IMR-90 (cell line): Measurements from ENCODE around the gene NHEJ1. TPM values are rescaled to one million over a fixed set of nuclear protein-coding genes. Genes with fewer than 3 reads are reported as not detected.
A peak's percentile ranks its signal among the peaks of the same experiment; 100 is the strongest.

Source experiments
- ATAC-seq: fragments of 200-7000 bp; cut with Tn5 transposase; 2 replicates; pipeline ENCODE4 v1.9.1; 2020; ENCODE audit warnings: low read depth, mild to moderate bottlenecking, moderate library complexity
- BruUV-seq: library from RNA; stranded (reverse); fragments of 400-500 nt; replicated peaks from 2 replicates; lab custom pipeline; 2021; lab: Mats Ljungman, UMichigan
- CTCF ChIA-PET: fragments of 300-600 bp; formaldehyde crosslinking; extraction: SDS; loops from one replicate; lab custom pipeline; 2021; ENCODE audit warnings: antibody characterized with exemption; lab: Yijun Ruan, JAX
- POLR2A ChIA-PET: fragments of 300-600 bp; sonication (Branson Sonifier 250); formaldehyde crosslinking; loops from one replicate; lab custom pipeline; 2022; ENCODE audit warnings: antibody characterized with exemption; ENCODE audit not compliant: unreplicated experiment; lab: Charles Lee
- DNase-seq: peaks from one replicate; pipeline ENCODE4 v3.0.0; 2013
- H2AFZ ChIP-seq: replicated peaks from 2 replicates; pipeline ENCODE3; 2013; ENCODE audit warnings: low read length, mild to moderate bottlenecking; ENCODE audit not compliant: poor library complexity
- H2AK5ac ChIP-seq: 2 replicates; pipeline ENCODE4 v1.6.1; 2013; ENCODE audit warnings: low read depth, low read length, inconsistent platforms
- H2AK9ac ChIP-seq: replicated peaks from 2 replicates; pipeline ENCODE3; 2013; ENCODE audit warnings: mild to moderate bottlenecking, low read depth, low read length, moderate library complexity; ENCODE audit not compliant: poor library complexity
- H2BK120ac ChIP-seq: 2 replicates; pipeline ENCODE4 v1.6.1; 2013; ENCODE audit warnings: low read depth, low read length, inconsistent platforms
- H2BK15ac ChIP-seq: 3 replicates; pipeline ENCODE4 v1.6.1; 2013; ENCODE audit warnings: low read depth, low read length, inconsistent platforms
- H2BK20ac ChIP-seq: 2 replicates; pipeline ENCODE4 v1.6.1; 2013; ENCODE audit warnings: low read depth, mild to moderate bottlenecking, inconsistent platforms, low read length, moderate library complexity
- H2BK5ac ChIP-seq: 2 replicates; pipeline ENCODE4 v1.6.1; 2013; ENCODE audit warnings: mild to moderate bottlenecking, low read depth, low read length, inconsistent platforms; ENCODE audit not compliant: poor library complexity, severe bottlenecking
- H3K14ac ChIP-seq: replicated peaks from 2 replicates; pipeline ENCODE4 v1.6.1; 2013; ENCODE audit warnings: low read depth, low read length, inconsistent platforms
- H3K18ac ChIP-seq: 2 replicates; pipeline ENCODE4 v1.6.1; 2013; ENCODE audit warnings: low read depth, low read length, control low read depth
- H3K23ac ChIP-seq: 2 replicates; pipeline ENCODE4 v1.6.1; 2013; ENCODE audit warnings: low read depth, low read length, inconsistent platforms
- H3K27ac ChIP-seq: 2 replicates; pipeline ENCODE4 v1.5.1; 2013; ENCODE audit warnings: mild to moderate bottlenecking, control low read depth, low read length; ENCODE audit not compliant: insufficient read depth
- H3K27me3 ChIP-seq: 2 replicates; pipeline ENCODE4 v1.6.1; 2013; ENCODE audit warnings: low read length; ENCODE audit not compliant: control insufficient read depth, insufficient read depth
- H3K36me3 ChIP-seq: 2 replicates; pipeline ENCODE4 v1.6.1; 2013; ENCODE audit warnings: low read length, mixed read lengths; ENCODE audit not compliant: control insufficient read depth, insufficient read depth
- H3K4ac ChIP-seq: 2 replicates; pipeline ENCODE4 v1.6.1; 2013; ENCODE audit warnings: low read depth, low read length, inconsistent platforms
- H3K4me1 ChIP-seq: 2 replicates; pipeline ENCODE4 v1.6.1; 2013; ENCODE audit warnings: low read length, mixed read lengths; ENCODE audit not compliant: control insufficient read depth, insufficient read depth
- H3K4me2 ChIP-seq: 2 replicates; pipeline ENCODE4 v1.6.1; 2013; ENCODE audit warnings: low read depth, mild to moderate bottlenecking, control low read depth, low read length, moderate library complexity
- H3K4me3 ChIP-seq: 2 replicates; pipeline ENCODE4 v1.5.1; 2013; ENCODE audit warnings: low read depth, mild to moderate bottlenecking, control low read depth, low read length, moderate library complexity; ENCODE audit not compliant: insufficient read depth
- H3K56ac ChIP-seq: 2 replicates; pipeline ENCODE4 v1.6.1; 2013; ENCODE audit warnings: low read length, inconsistent platforms; ENCODE audit not compliant: insufficient read depth; ENCODE audit errors: extremely low read depth
- H3K79me1 ChIP-seq, 2 experiments: 2 replicates each; pipeline ENCODE4 v1.6.1; 2013; ENCODE audit warnings: low read length in 2 of 2, inconsistent platforms in 1 of 2, low read depth in 1 of 2
- H3K9ac ChIP-seq: 2 replicates; pipeline ENCODE4 v1.6.1; 2013; ENCODE audit warnings: low read depth, low read length, control low read depth
- H3K9me1 ChIP-seq: 2 replicates; pipeline ENCODE4 v1.6.1; 2013; ENCODE audit warnings: low read length, inconsistent platforms; ENCODE audit not compliant: insufficient read depth
- H3K9me3 ChIP-seq: 2 replicates; pipeline ENCODE4 v1.6.1; 2013; ENCODE audit warnings: low read length; ENCODE audit not compliant: control insufficient read depth, insufficient read depth
- H4K20me1 ChIP-seq: 2 replicates; pipeline ENCODE4 v1.6.1; 2013; ENCODE audit warnings: low read length, inconsistent platforms; ENCODE audit not compliant: insufficient read depth
- H4K5ac ChIP-seq: 2 replicates; pipeline ENCODE4 v1.6.1; 2013; ENCODE audit warnings: mild to moderate bottlenecking, low read depth, low read length, control low read depth
- H4K8ac ChIP-seq, 2 experiments: 2 replicates each; pipeline ENCODE4 v1.6.1; 2013; ENCODE audit warnings: low read depth in 2 of 2, low read length in 2 of 2, control low read depth in 1 of 2, inconsistent platforms in 1 of 2
- H4K91ac ChIP-seq: 2 replicates; pipeline ENCODE4 v1.6.1; 2013; ENCODE audit warnings: low read depth, low read length, inconsistent platforms; ENCODE audit not compliant: insufficient read depth
- MAZ ChIP-seq: IDR thresholded peaks from 2 replicates; pipeline ENCODE4 v1.6.1; 2012; ENCODE audit warnings: low read depth, mild to moderate bottlenecking, low read length, improper control_type of control experiment, moderate library complexity, borderline replicate concordance
- WGBS, 2 experiments: methylation state at CpG; one replicate each; pipeline versions ENCODE4 v1.1.5 to v1.1.7; 2013; ENCODE audit warnings: missing lambda C conversion rate in 2 of 2; ENCODE audit not compliant: insufficient read length in 1 of 2; ENCODE audit errors: extremely low coverage in 2 of 2; 5-methylcytosine and 5-hydroxymethylcytosine counted together
- dilution Hi-C: fragments of 300-500 bp; cut with HindIII; formaldehyde crosslinking; loops from one replicate; pipeline ENCODE4 v1.14.3; 2018; ENCODE audit warnings: low sequenced_read_pairs; ENCODE audit not compliant: unreplicated experiment
- in situ Hi-C: fragments of 300-500 bp; cut with MboI; formaldehyde crosslinking; loops from 3 replicates; pipeline ENCODE4 v1.14.3; 2019; ENCODE audit warnings: low sequenced_read_pairs, inconsistent platforms, mixed read lengths
- intact Hi-C: fragments of 100-400 bp; cut with micrococcal nuclease; formaldehyde crosslinking; loops from 2 replicates; pipeline ENCODE4 v1.10.0; 2022
- polyA plus RNA-seq, 3 experiments: library from polyadenylated mRNA; depleted of rRNA; stranded (reverse); fragments of >200 nt; gene quantifications; 2 replicates each; pipeline ENCODE4 v1.2.3, GENCODE V29; 2012; ENCODE audit warnings: low replicate concordance in 1 of 3
- total RNA-seq: library from RNA; depleted of rRNA; stranded (reverse); fragments of >200 nt; gene quantifications from 2 replicates; pipeline ENCODE4 v1.2.3, GENCODE V29; 2012

The NHEJ1 gene
- total and polyA plus RNA-seq, 2 of the 4 experiments (the other 2 are of a cell fraction) = 12.5 to 23.1 TPM

- WGBS, 2 experiments = 6% methylated on average over 23 of the region's 81 CpGs; no CpG with 5 or more reads in 1 of the 2 experiments
- Histone ChIP-seq H3K23ac (no peak overlapping the region), H3K56ac (no peak overlapping the region), H3K18ac (no peak overlapping the region), H3K9me1 (no peaks in the 10 kb centered on the region), H2AFZ (peak overlapping the region; percentile 47), H2BK120ac (no peak overlapping the region), H3K4me1 (peaks cover 6% of the 10 kb centered on the region; the same call in 1 of the 2 replicates), H2AK9ac (peak overlapping the region; percentile 38), H3K4me3 (no peak overlapping the region), H3K36me3 (no peaks in the 10 kb centered on the region), H3K27me3 (peaks cover 89% of the 10 kb centered on the region), H4K5ac (no peak overlapping the region), H3K27ac (no peak overlapping the region), H2AK5ac (no peak overlapping the region), H3K9me3 (no peaks in the 10 kb centered on the region), H4K91ac (no peak overlapping the region), H3K14ac (no peak overlapping the region), H3K4me2 (no peak overlapping the region; the same call in 1 of the 2 replicates), H3K9ac (no peak overlapping the region), H2BK20ac (no peak overlapping the region), H3K79me1 (no peaks in the 10 kb centered on the region), H2BK5ac (no peak overlapping the region), H4K8ac (no peak overlapping the region), H4K20me1 (no peaks in the 10 kb centered on the region), H3K4ac (no peak overlapping the region), H2BK15ac (no peak overlapping the region)
- DNase-seq (no peak), ATAC-seq (no peak)
- TF ChIP-seq MAZ = no peak
- POLR2A ChIA-PET = no interaction called here
- dilution Hi-C loops (no loop called here), in situ Hi-C loops (loop anchor here (5.0 kb wide), 1 partner anchor 92 kb away; no protein-coding TSS in a partner anchor), intact Hi-C loops (loop anchor here (5.0 kb wide), 1 partner anchor 237 kb away; no protein-coding TSS in a partner anchor)
- no TSS peak for BruUV-seq
- CTCF ChIA-PET = interaction anchor here (1.0 to 2.2 kb wide), 5 partner anchors 44 to 98 kb away, joined by 3 to 12 read pairs (median 6); no protein-coding TSS in a partner anchor
Measured at GRCh38 chr2:219059725-219060682, 100.6 kb downstream of the NHEJ1 start.
